Measurements from ENCODE around the gene UQCC5. TPM values are rescaled to one million over a fixed set of nuclear protein-coding genes. Genes with fewer than 3 reads are reported as not detected.

Gene UQCC5
- total RNA-seq, 1 donor from 2014 or later: 16.3 TPM

- Histone ChIP-seq H3K9me3 (no peaks in the 10 kb centered on the region), H3K27ac (no peak overlapping the region), H3K4me1 (peaks cover 5% of the 10 kb centered on the region), H3K4me3 (no peak overlapping the region), H3K27me3 (ENCODE audit: low read depth) (no peaks in the 10 kb centered on the region), H3K36me3 (peaks cover 83% of the 10 kb centered on the region)
- intact Hi-C loops (cut with DNase I): no loop called here
- DNase-seq (no peak), ATAC-seq (no peak)
- TF ChIP-seq, protein P1, sequence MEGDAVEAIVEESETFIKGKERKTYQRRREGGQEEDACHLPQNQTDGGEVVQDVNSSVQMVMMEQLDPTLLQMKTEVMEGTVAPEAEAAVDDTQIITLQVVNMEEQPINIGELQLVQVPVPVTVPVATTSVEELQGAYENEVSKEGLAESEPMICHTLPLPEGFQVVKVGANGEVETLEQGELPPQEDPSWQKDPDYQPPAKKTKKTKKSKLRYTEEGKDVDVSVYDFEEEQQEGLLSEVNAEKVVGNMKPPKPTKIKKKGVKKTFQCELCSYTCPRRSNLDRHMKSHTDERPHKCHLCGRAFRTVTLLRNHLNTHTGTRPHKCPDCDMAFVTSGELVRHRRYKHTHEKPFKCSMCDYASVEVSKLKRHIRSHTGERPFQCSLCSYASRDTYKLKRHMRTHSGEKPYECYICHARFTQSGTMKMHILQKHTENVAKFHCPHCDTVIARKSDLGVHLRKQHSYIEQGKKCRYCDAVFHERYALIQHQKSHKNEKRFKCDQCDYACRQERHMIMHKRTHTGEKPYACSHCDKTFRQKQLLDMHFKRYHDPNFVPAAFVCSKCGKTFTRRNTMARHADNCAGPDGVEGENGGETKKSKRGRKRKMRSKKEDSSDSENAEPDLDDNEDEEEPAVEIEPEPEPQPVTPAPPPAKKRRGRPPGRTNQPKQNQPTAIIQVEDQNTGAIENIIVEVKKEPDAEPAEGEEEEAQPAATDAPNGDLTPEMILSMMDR (IDR thresholded peaks at IDR 0.05): no peak
Measured at GRCh38 chr3:52558436-52558835, 22.0 kb downstream of the UQCC5 start.

GRCh38 chr3:52561028-52561747 is 24.8 kb downstream of the UQCC5 start:
- Histone ChIP-seq H3K36me3 (peaks cover 79% of the 10 kb centered on the region), H3K27me3 (ENCODE audit: low read depth) (no peaks in the 10 kb centered on the region), H3K4me1 (peaks cover 9% of the 10 kb centered on the region), H3K4me3 (no peak overlapping the region), H3K27ac (no peak overlapping the region), H3K9me3 (no peaks in the 10 kb centered on the region)
- DNase-seq (no peak), ATAC-seq (no peak)
- TF ChIP-seq, protein P1 (IDR thresholded peaks at IDR 0.05): no peak
- intact Hi-C loops (cut with DNase I): no loop called here

DNA sequence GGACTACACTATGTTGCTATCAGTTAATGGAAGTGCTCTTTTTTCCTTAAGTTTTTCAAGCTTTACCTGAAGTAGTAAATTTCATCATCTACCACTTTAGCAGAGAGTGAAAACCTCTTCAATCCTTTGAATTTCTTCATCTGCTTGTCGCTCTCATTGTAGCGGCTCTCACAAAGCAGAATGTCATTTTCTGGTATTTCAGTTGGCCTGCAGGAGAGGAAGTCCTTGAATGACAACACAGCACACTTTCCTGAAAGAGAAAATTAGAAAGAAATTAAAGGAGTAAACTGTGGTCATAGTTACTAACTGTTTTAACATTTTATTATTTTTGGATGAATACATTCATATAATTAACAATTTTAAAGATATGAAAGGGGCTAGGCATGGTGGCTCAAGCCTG is 27.6 kb downstream of the UQCC5 start:
- no peak for DNase-seq
- Histone ChIP-seq H3K9me3 (no peaks in the 10 kb centered on the region), H3K36me3 (peaks cover 73% of the 10 kb centered on the region)

GRCh38 chr3:52568069-52568468 is 31.7 kb downstream of the UQCC5 start:
- ATAC-seq: no peak
- Histone ChIP-seq H3K36me3 (peaks cover 59% of the 10 kb centered on the region), H3K27me3 (ENCODE audit: low read depth) (no peaks in the 10 kb centered on the region), H3K27ac (no peak overlapping the region), H3K4me3 (no peak overlapping the region), H3K4me1 (peaks cover 8% of the 10 kb centered on the region), H3K9me3 (no peaks in the 10 kb centered on the region)
- TF ChIP-seq, protein P1 (IDR thresholded peaks at IDR 0.05): no peak
- no peak for DNase-seq
- intact Hi-C loops (cut with DNase I): no loop called here

More for the DNA sequence above, 27.6 kb downstream of the UQCC5 start:
- Histone ChIP-seq H3K27me3 (ENCODE audit: low read depth) (no peaks in the 10 kb centered on the region), H3K4me1 (peaks cover 9% of the 10 kb centered on the region), H3K27ac (peak overlapping the region; percentile 26), H3K4me3 (no peak overlapping the region)
- TF ChIP-seq, protein P1 (IDR thresholded peaks at IDR 0.05): no peak
- peak; percentile 69 to 84 for ATAC-seq
- intact Hi-C loops (cut with DNase I): no loop called here

- H3K9me3 ChIP-seq: no peaks in the 10 kb centered on the region
- intact Hi-C loops (cut with DNase I): no loop called here
- no peak overlapping the region for H3K27ac ChIP-seq
- H3K4me3 ChIP-seq: no peak overlapping the region
- TF ChIP-seq, protein P1 (IDR thresholded peaks at IDR 0.05): no peak
- ATAC-seq: peak; percentile 62 to 82
- H3K4me1 ChIP-seq: no peaks in the 10 kb centered on the region
- no peak for DNase-seq
- peaks cover 61% of the 10 kb centered on the region for H3K36me3 ChIP-seq
- H3K27me3 ChIP-seq (ENCODE audit: low read depth): no peaks in the 10 kb centered on the region
Measured at GRCh38 chr3:52570076-52570475, 33.7 kb downstream of the UQCC5 start.
